ENCODE measurements around the gene SPON1. TPM values are rescaled to one million over a fixed set of nuclear protein-coding genes. Genes with fewer than 3 reads are reported as not detected.

Gene SPON1
- total RNA-seq, 2 experiments from 2014 or later: 0.96 to 1.4 TPM

DNA sequence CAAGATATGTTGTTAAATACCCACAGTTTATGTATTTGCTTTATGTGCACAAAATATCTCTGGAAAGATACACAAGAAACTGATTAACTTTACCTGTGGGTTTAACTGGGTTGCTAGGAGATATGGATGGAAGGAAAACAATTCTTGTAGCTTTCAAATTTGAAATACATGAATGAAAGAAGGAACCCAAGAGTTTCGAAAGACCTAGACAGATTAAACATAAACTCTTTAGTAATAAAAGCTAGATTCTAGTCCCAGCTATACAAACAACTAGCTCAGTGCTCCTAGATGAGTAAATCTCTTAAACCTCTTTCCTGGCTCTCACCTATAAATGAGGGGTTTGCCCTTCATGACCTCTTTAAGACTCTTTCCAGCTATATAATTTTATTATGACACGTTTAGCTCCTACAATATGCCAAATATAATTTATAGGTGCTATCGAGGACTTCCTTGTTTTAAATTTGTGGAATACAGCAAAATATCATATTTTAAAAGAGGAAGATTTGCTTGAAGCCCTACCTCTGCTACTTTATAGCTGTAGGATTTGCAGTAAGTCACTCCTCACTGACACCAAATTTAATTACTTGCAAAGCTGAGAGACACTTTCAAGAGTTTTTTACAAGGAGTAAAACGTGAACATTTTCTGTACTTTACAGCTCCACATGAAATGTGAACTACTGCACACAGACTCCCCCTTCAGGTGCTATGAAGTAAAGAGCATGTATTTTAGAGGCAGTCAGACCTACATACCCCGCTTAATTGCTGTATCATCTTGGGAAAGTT lies 345.8 kb downstream of the SPON1 start:
- no peaks in the 10 kb centered on the region for H3K27me3 Mint-ChIP-seq
- no peak overlapping the region for H3K4me3 Mint-ChIP-seq
- TF ChIP-seq, protein P1, sequence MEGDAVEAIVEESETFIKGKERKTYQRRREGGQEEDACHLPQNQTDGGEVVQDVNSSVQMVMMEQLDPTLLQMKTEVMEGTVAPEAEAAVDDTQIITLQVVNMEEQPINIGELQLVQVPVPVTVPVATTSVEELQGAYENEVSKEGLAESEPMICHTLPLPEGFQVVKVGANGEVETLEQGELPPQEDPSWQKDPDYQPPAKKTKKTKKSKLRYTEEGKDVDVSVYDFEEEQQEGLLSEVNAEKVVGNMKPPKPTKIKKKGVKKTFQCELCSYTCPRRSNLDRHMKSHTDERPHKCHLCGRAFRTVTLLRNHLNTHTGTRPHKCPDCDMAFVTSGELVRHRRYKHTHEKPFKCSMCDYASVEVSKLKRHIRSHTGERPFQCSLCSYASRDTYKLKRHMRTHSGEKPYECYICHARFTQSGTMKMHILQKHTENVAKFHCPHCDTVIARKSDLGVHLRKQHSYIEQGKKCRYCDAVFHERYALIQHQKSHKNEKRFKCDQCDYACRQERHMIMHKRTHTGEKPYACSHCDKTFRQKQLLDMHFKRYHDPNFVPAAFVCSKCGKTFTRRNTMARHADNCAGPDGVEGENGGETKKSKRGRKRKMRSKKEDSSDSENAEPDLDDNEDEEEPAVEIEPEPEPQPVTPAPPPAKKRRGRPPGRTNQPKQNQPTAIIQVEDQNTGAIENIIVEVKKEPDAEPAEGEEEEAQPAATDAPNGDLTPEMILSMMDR (IDR thresholded peaks at IDR 0.05): peak; percentile 70
- DNase-seq: no peak
- peak; percentile 81 for ATAC-seq
- ChIA-PET POLR2A (interaction anchor here (0.6 kb wide), 1 partner anchor 10 kb away, joined by 3 read pairs; no protein-coding TSS in a partner anchor), CTCF (interaction anchor here (0.6 to 5.3 kb wide), 39 partner anchors 7 to 383 kb away, joined by 3 to 26 read pairs (median 4); no protein-coding TSS in a partner anchor)
- no peak overlapping the region for H3K27ac Mint-ChIP-seq
- H3K36me3 Mint-ChIP-seq (ENCODE audit: low read depth): peaks cover 2% of the 10 kb centered on the region
- intact Hi-C loops (cut with micrococcal nuclease): no loop called here
- H3K9me3 Mint-ChIP-seq: no peaks in the 10 kb centered on the region
- peaks cover 28% of the 10 kb centered on the region for H3K4me1 Mint-ChIP-seq (ENCODE audit: low read depth)

DNA sequence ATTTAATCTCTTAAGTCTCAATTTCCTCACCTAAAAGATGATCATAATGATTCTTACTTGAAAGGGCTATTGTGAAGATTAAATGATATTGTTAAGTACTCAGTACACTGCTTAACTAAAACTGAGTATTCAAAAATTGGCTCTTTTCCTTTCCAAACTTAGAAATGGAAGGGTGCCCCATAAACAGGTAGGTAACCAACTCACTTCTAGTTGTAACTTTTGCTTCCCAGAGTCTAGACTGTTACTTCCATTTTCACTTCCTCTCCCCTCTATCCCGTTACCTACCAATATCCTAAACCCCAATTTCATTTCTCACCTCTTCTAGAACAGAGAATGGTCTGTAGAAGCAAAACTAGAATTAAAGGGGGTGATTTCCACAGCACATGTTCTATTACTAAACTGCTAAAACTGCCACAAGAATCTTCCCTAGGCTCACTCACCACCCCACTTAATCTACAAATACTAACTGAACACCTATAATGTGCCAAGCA lies 346.4 kb downstream of the SPON1 start:
- H3K9me3 Mint-ChIP-seq: no peaks in the 10 kb centered on the region
- no peaks in the 10 kb centered on the region for H3K27me3 Mint-ChIP-seq
- ATAC-seq: peak; percentile 23
- no peak overlapping the region for H3K27ac Mint-ChIP-seq
- no peak for DNase-seq
- H3K4me1 Mint-ChIP-seq (ENCODE audit: low read depth): peaks cover 32% of the 10 kb centered on the region
- peaks cover 2% of the 10 kb centered on the region for H3K36me3 Mint-ChIP-seq (ENCODE audit: low read depth)
- TF ChIP-seq, protein P1 (IDR thresholded peaks at IDR 0.05): no peak
- H3K4me3 Mint-ChIP-seq: no peak overlapping the region
- intact Hi-C loops (cut with micrococcal nuclease): no loop called here
- CTCF ChIA-PET: interaction anchor here (0.7 to 5.3 kb wide), 30 partner anchors 7 to 146 kb away, joined by 3 to 26 read pairs (median 4); no protein-coding TSS in a partner anchor
- POLR2A ChIA-PET: no interaction called here

DNA sequence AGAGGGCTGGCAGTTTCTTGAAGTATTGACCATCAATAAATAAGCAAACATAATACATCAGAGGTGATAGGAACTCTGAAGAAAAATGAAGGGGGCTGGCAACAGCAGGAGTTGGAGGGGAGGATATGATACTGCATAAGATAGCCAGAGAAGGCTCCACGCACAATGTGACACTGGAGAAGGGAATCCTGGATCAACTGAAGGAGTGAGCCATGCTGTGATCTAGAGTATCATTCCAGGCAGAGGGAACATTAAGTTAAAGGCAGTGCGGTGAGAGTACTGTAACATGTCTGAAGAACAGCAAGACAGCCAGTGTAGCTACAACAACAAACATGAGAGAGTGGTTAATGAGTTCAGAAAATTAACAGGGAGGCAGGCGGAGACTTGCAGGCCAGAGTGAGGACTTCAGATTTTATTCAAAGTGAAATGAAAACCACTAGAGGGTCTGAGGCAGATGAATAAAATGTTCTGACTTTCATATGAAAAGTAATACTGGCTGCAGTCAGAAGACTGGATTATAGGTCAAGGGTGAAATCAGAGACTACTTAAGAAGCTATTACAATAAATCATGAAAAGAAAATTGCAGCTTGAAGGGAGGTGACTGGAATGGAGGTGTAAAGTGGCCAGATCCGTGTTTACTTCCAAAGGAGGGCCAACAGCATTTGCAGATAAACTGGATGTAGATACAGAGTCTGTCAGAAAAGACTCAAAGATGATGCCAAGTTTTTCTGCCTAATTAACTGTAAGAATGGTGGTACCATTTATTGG lies 347.1 kb downstream of the SPON1 start:
- ATAC-seq: no peak
- Mint-ChIP-seq H3K27ac (no peak overlapping the region), H3K4me1 (ENCODE audit: low read depth) (peaks cover 36% of the 10 kb centered on the region), H3K36me3 (ENCODE audit: low read depth) (peaks cover 2% of the 10 kb centered on the region), H3K27me3 (no peaks in the 10 kb centered on the region), H3K4me3 (no peak overlapping the region), H3K9me3 (no peaks in the 10 kb centered on the region)
- ChIA-PET CTCF (interaction anchor here (1.1 to 5.3 kb wide), 7 partner anchors 8 to 104 kb away, joined by 3 to 26 read pairs (median 5); no protein-coding TSS in a partner anchor), POLR2A (no interaction called here)
- TF ChIP-seq, protein P1 (IDR thresholded peaks at IDR 0.05): no peak
- intact Hi-C loops (cut with micrococcal nuclease): loop anchor here (5.0 kb wide), 1 partner anchor 43 kb away; no protein-coding TSS in a partner anchor
- no peak for DNase-seq

DNA sequence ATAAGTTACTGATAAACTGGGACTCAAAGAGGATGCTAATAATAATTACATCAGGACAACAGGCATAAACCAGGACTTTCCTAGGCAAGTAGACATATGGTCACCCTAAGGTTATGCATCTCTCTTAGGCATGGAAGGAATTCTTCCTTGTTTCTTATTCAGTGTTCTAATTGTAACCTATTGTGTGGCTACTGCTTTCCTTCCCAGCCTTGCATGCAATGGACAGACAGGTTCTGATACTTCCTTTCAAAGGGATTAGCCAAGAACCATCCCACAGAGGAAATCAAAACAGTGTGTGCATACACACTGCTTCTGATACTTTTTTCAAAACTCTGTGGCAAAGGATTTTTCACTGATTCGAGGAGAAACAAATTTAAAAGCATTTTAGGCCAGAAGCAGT lies 348.2 kb downstream of the SPON1 start:
- ATAC-seq (no peak), DNase-seq (no peak)
- intact Hi-C loops (cut with micrococcal nuclease): loop anchor here (5.0 kb wide), 1 partner anchor 42 kb away; no protein-coding TSS in a partner anchor
- H3K9me3 Mint-ChIP-seq: no peaks in the 10 kb centered on the region
- POLR2A ChIA-PET: no interaction called here
- peaks cover 43% of the 10 kb centered on the region for H3K4me1 Mint-ChIP-seq (ENCODE audit: low read depth)
- H3K27me3 Mint-ChIP-seq: no peaks in the 10 kb centered on the region
- H3K36me3 Mint-ChIP-seq (ENCODE audit: low read depth): peaks cover 6% of the 10 kb centered on the region
- CTCF ChIA-PET: interaction anchor here (5.3 kb wide), 1 partner anchor 9 kb away, joined by 26 read pairs; no protein-coding TSS in a partner anchor
- TF ChIP-seq, protein P1 (IDR thresholded peaks at IDR 0.05): no peak
- H3K27ac Mint-ChIP-seq: no peak overlapping the region
- H3K4me3 Mint-ChIP-seq: no peak overlapping the region

All from activated CD8-positive, alpha-beta T cell treated with anti-CD3 and anti-CD28 coated beads for 36 hours (primary cell).